Subcutaneous adipose tissue (tissue), 4 donors: Measurements from ENCODE around the gene SCYL2. TPM values are rescaled to one million over a fixed set of nuclear protein-coding genes. Genes with fewer than 3 reads are reported as not detected.

ENCODE experiments used
- CTCF ChIP-seq: fragments of 450-650 bp; IDR thresholded peaks from one replicate; pipeline ENCODE4 v1.5.1; 2016; ENCODE audit warnings: low read depth, mild to moderate bottlenecking, control low read depth, antibody characterized with exemption, moderate library complexity
- total RNA-seq, 4 donors: library from RNA; depleted of rRNA; stranded (reverse); fragments of >200 nt; gene quantifications; one replicate each; pipeline ENCODE4 v1.1.0, GENCODE V29; 2016

The SCYL2 gene
- total RNA-seq, 4 donors from 2014 or later: 37.3 to 76.0 (median 41.1) TPM

- TF ChIP-seq CTCF: no peak
These were observed 17.0 kb upstream of the SCYL2 start for GRCh38 chr12:100249941-100250340.

GRCh38 chr12:100251917-100252316, 15.1 kb upstream of the SCYL2 start:
- TF ChIP-seq CTCF: no peak

GRCh38 chr12:100253437-100253836, 13.5 kb upstream of the SCYL2 start:
- no peak for TF ChIP-seq CTCF

- no peak for TF ChIP-seq CTCF
These were observed 12.1 kb upstream of the SCYL2 start for GRCh38 chr12:100254876-100255275.

DNA sequence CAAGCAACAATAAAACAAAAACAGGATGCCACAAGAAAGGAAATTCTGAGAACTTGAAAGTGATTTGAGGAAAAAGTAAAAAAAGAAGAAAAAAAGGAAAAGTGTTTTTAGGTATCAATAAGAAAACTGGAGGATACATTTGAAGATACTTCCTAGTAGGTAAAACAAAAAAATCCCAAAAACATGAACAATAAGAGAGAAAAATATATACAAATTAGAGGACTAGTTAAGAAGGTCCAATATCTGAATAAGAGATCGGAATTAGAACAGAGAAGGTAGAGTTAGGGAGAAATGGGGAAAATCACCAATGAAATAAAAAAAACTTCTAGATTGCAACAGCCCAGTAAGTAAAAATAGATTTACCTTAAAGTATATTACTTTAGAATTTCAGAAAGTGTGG, 8.8 kb upstream of the SCYL2 start:
- TF ChIP-seq CTCF: no peak

DNA sequence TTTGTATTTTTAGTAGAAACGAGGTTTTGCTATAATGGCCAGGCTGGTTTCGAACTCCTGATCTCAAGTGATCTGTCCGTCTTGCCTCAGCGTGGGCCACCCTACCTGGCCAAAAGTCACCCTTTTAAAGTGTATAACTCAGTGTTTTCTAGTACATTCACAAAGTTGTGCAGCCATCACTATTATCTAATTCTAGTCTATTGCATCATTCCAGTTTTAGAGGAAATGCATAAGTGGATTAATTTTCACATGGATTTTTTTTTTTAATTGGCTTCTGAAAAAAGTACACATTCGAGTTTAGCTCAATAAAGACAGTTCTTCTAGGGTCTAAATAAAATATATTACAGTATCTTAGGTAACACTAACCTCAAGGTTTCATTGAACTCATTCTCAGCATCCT, 3.8 kb upstream of the SCYL2 start:
- TF ChIP-seq CTCF: no peak

- TF ChIP-seq CTCF: no peak
These were observed 1.0 kb upstream of the SCYL2 start for GRCh38 chr12:100265732-100266584.
